Stimulated activated CD4-positive, alpha-beta T cell treated with anti-CD3 and anti-CD28 coated beads, Interleukin-12 subunit alpha, Interleukin-12 subunit beta, amount 100 ng/mL, for 24 hours (primary cell): ENCODE measurements around the gene EPHB4.
"Not testable (repeated sequence)": the region's sequence is repeated elsewhere in the genome, so short reads cannot be mapped to it uniquely, and the experiment has no call there.

Experiments used
- DNase-seq, 2 experiments: peaks; one replicate each; pipeline ENCODE4 v3.0.0-alpha.2; 2020; ENCODE audit warnings: low read depth in 2 of 2

The EPHB4 gene

DNA sequence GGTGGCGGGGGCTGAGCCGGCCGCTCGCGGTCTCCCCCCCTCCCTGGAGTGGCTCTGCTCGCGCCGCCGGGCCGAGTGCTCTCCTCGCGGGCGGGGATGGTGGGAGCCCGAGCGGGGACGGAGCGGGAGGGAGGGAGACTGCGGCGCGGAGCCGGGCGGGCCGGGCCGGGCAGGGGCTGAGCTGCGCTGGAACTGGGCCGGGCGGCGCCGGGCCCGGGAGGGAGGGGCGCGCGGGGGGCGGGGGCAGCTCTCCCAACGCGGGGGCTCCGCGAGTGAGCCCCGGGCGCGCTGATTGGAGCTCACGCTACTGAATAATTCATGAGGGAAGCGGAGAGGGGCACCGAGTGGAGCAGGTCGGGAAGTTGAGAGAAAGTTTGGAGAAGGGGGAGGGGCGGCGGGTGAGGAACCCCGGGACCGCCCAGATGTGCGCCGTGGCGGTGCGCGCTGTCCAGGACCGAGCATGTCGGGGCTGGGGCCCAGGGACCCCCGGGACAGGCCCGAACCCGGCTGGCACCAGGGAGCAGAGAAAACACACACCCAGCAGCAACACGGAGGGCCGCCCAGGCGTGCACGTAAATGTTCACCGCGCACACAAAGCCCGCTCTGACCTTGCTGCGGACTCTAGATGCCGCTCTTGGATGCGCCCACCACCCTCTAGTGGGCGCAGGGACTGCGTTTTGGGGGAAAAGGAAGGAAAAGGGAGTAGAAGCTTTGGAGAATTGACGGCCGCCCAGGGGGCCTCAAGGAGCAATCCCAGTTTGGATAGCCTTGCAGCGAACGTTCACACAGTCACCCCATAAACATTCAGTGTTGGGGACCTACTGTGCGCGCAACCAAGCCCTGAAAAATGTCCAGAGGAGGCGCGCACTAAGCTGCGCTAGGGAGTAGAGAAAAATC, at the start of gene EPHB4:
EPHB4 (minus strand) TSS at position 194 of the 897 bp plus-strand sequence. CDS start 493 bp downstream, outside the sequence.
- DNase-seq, result no peak

- DNase-seq, result no peak
These were observed 48.0 kb upstream of the EPHB4 start for GRCh38 chr7:100875356-100875751.

DNA sequence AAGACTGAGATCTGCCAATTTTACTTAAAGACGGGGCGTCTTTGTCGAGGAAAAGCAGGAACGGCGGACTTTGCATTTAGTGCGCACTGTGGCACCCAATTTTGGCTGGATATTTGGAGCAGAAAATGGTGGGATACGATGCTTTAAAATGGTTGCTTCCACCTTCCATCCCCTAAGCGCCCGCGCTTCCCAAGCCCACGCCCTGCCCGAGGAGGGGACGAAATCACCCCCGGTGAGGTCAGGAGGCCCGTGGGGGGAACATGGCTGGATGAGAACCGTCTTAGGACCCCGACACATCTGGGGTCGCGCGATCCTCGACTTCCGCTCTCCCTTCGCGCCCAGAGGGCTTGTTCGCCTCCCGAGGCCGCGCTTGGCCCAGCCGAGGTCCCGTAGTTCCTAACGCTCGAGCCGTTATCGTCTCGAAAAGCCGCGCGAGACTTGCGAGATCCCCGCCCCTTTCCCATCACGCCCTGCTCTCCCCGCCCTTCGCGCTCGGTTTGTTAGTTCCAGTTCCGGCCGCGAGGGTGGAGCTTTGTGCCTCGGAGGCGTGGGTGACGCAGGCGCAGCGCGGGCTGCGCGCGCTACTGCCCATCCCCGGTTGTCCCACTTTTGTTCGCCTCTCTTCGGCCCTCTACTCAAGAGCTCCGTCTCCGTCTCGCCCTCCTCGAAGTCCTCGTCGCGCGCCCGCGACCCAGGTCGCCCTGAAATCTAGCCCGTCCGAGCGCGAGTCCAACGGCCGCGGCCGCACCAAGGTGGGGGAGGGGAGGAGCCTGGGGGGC, 47.4 kb upstream of the EPHB4 start, which contains the start of gene SRRT:
SRRT (plus strand) TSS at position 527 of the 779 bp plus-strand sequence. CDS start 488 bp downstream, outside the sequence.
- DNase-seq, result peak; percentile 96 to 98

- DNase-seq, result no peak
These were observed 46.9 kb upstream of the EPHB4 start for GRCh38 chr7:100874300-100874576.

DNA sequence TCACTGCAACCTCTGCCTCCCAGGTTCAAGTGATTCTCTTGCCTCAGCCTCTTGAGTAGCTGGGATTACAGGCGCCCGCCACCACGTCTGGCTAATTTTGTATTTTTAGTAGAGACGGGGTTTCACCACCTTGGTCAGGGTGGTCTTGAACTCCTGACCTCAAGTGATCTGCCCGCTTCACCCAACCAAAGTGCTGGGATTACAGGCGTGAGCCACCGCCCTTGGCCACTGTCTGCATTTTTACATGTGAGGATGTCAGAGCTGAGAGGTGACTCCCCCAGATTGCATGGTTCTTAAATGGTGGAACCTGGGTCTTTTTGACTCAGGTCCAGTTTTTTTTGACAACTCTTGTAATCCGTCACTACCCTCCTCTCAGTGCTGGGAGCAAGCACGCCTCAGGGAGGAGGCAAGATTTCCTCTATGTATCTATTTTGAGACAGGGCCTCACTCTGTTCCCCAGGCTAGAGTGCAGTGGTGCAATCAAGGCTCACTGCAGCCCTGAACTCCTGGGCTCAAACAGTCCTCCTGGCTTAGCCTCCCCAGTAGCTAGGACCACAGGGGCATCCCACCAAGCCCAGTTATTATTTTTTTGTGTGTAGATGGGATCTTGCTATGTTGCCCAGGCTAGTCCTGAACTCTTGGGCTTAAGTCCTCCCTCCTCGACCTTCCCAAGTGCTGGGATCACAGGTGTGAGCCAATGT, 46.4 kb upstream of the EPHB4 start:
- DNase-seq, result no peak

DNA sequence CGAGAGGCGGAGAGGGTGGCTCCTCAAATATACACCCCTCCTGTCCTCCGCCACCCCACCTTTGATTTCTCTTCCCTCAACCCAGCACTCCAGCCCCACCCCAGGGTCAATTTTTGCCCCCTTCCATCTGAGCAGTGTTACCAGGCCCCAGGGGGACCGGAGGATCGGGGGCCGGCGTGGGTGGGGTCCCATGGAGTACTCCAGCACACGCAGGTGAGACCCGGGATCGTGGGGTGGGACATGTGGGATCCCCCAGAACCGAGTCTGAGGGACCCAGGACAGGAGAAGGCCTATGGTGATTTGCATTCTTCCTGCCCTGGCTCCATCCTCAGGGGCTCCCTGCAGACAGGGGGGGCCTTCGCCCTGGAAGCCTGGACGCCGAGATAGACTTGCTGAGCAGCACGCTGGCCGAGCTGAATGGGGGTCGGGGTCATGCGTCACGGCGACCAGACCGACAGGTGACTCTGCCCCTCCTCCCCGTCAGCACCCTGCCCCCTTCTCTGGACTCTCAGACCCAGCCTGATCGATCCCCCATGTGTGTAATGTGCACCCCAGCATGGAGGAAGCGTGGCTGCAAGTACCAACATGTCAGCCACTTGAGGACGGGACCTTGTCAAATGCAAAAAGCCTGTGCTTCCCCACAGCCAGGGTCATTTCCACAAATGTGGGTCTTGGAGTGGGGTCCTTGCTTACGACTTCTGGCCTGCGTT, 40.6 kb upstream of the EPHB4 start:
- DNase-seq, result no peak

GRCh38 chr7:100867040-100867775, 39.9 kb upstream of the EPHB4 start, which contains the start of gene TRIP6:
TSS of gene TRIP6 (plus strand) at chr7:100867387. CDS start at chr7:100867498, 111 bp downstream.
- DNase-seq, result peak in 1 of 2 experiments; percentile 72

- no peak for DNase-seq
These were observed 39.4 kb upstream of the EPHB4 start for GRCh38 chr7:100866729-100867039.

DNA sequence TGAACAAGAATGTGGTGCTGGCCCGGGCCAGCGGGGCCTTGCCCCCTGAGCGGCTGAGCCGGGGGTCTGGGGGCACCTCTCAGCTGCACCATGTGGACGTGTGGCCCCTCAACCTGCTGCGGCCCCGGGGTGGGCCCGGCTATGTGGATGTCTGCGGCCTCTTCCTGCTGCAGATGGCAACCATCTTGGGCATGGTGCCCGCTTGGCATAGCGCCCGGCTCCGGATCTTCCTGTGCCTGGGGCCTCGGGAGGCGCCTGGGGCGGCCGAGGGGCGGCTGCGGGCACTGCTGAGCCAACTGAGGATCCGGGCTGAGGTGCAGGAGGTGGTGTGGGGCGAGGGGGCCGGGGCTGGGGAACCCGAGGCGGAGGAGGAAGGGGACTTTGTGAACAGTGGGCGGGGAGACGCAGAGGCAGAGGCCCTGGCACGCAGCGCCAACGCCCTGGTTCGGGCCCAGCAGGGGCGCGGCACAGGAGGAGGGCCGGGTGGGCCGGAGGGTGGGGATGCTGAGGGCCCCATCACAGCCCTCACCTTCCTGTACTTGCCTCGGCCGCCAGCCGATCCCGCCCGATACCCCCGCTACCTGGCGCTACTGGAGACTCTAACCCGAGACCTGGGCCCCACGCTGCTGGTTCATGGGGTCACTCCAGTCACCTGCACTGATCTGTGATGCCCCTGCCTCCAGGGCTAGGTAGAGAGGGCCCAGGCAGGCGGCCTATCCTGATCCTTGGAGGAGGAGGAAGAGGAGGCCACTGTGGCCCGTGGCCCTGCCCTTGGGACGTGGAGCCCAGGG, 38.8 kb upstream of the EPHB4 start:
- no peak for DNase-seq

DNA sequence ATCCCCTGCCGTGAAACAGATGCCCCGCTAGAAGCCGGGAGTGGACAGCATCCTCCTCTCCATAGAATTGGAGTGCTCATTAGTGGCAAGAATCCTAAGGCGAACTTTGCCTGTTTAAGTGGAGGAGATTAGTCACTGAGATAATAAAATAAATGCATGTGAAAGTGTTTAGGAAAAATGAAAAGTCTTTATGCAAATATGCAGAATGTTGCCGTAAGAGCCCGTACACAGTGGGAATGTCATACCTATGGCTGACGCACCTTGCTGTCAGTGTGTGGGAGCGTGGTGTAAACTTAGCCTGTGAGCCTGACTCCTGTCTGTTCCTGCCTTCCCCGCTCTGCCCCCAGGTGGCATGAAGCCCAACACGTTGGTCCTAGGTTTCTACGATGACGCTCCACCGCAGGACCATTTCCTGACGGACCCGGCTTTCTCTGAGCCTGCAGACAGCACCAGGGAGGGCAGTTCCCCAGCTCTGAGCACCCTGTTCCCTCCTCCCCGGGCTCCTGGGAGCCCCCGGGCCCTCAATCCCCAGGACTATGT, 38.1 kb upstream of the EPHB4 start:
- no peak for DNase-seq

DNA sequence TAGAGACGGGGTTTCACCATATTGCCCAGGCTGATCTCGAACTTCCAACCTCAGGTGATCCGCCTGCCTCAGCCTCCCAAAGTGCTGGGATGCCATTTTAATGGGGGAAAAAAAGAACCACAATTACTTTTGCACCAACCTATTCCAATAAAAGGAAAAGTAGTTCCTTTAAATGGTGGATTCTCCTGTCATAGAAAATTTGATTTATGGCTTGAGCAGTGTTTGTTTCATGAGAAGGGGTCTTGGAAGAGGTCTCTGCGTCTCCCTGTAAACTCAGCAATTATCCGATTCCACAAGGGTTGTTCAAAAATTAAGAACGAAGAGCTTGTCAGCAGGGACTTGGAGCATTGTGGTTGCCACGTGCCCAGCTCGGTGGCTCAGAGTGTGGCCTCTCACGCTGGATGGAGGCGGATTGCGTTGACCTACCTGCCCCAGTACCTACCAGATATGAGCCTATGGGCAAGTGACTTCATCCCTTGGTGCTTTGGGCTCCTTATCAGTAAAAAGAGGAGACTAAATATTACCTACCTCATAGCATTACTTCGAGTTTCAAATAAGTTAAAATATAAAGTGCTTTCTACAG, 37.0 kb upstream of the EPHB4 start:
- DNase-seq, result no peak

DNA sequence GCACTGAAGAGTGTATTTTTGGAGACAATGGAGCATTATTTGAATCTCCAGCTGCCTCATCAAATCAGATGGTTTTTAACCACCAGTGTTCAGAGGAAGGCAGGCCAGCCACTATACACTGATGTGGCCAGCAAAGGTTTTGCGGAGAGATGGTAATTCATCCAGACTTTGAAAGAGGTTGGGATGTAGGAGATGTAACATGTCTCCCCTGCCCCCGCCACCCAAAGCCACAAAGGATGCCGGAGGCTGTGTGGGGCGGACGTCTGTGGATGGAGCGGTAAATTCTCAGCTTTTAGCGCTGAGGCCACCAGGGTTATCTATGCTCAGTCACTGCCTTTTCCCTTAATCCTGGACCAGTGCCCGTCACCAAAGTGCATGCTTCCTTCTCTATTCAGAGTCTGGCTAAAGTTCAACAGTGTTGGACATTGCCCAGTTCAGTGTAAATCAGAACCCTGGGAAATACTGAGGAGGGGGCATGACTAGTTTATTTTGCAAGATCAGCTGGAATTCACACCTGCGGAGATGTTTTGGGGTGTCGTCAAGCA, 36.2 kb upstream of the EPHB4 start:
- no peak for DNase-seq

GRCh38 chr7:100861616-100861985, 34.3 kb upstream of the EPHB4 start:
- no peak for DNase-seq

DNA sequence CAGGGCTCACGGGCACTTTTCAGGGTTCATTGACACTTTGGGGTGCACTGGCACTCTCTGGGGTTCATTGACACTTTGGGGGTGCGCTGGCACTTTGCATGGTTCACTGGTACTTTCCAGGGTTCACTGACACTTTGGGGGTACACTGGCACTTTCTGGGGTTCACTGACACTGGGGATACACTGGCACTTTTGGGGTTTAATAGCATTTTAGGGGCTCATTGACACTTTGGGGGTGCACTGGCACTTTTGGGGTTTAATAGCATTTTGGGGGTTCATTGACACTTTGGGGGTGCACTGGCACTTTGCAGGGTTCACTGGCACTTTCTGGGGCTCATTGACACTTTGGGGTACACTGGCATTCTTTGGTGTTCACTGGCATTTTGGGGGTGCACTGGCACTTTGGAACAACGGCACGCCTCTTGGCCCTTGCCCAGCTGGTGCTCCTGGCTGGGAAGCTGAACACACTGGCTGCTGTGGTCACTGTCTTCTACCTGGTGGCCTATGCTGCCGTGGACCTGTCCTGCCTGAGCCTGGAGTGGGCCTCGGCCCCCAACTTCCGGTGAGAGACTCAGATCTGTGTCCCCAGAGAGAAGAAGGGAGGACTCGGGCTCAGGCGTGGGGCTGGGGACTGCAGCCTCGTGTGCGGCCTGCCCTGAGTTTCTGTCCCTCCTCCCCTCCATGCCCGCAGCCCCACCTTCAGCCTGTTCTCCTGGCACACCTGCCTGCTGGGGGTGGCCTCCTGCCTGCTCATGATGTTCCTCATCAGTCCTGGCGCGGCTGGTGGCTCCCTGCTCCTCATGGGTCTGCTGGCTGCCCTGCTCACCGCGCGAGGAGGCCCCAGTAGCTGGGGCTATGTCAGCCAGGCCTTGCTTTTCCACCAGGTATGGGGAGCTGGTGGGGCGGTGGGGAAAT, 33.6 kb upstream of the EPHB4 start:
- no peak for DNase-seq

DNA sequence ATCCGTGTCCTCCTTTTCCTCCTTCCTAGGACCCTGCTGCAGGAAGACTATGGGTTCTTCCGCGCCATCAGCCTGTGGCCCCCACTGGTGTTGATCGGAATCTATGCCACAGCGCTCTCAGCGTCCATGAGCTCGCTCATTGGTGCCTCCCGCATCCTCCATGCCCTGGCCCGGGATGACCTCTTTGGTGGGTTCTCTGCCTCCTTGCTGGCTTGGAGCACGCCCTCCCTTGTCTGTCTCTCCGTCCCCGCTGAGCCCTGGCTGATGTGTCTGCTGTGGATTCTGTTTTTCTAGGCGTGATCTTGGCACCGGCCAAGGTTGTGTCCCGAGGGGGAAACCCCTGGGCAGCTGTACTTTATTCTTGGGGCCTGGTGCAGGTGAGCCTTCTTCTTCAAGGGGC, 32.5 kb upstream of the EPHB4 start:
- DNase-seq, result no peak

- no peak for DNase-seq
These were observed 29.6 kb upstream of the EPHB4 start for GRCh38 chr7:100856871-100857282.

- DNase-seq, result no peak
These were observed 28.2 kb upstream of the EPHB4 start for GRCh38 chr7:100855515-100855914.

DNA sequence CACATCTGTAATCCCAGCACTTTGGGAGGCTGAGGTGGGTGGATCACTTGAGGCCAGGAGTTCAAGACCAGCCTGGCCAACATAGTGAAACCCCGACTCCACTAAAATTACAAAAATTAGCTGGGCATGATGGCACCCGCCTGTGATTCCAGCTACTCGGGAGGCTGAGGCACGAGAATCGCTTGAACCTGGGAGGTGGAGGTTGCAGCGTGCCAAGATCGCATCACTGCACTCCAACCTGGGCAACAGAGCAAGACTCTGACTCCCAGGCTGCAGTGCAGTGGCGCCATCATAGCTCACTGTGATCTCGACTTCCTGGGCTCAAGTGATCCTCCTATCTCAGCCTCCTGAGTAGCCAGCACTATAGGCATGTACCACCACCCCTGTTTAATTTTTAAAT, 27.6 kb upstream of the EPHB4 start:
- DNase-seq, result not testable (repeated sequence)
